WTC11 (cell line): Measurements from ENCODE around the gene NCAPD2. TPM values are rescaled to one million over a fixed set of nuclear protein-coding genes. Genes with fewer than 3 reads are reported as not detected.

Source experiments
- ATAC-seq: fragments of 200-7000 bp; cut with Tn5 transposase; 2 replicates; pipeline ENCODE4 v1.10.0; 2021; ENCODE audit warnings: mild to moderate bottlenecking, moderate library complexity
- CTCF ChIA-PET: fragments of 300-600 bp; sonication (Branson Sonifier 250); formaldehyde crosslinking; loops from one replicate; lab custom pipeline; 2021; ENCODE audit warnings: antibody characterized with exemption; lab: Charles Lee
- POLR2A ChIA-PET: fragments of 350-600 bp; sonication (Branson Sonifier 250); formaldehyde crosslinking; loops from one replicate; lab custom pipeline; 2021; ENCODE audit warnings: antibody characterized with exemption; lab: Charles Lee
- DNase-seq: peaks from one replicate; pipeline ENCODE4 v3.0.0; 2021; ENCODE audit warnings: low spot score
- H3K27ac Mint-ChIP-seq: 2 replicates; pipeline ENCODE4 v1.8.0; 2021; ENCODE audit warnings: mixed read lengths
- H3K27me3 Mint-ChIP-seq: 2 replicates; pipeline ENCODE4 v1.8.0; 2021; ENCODE audit warnings: low read depth, mild to moderate bottlenecking, moderate library complexity, mixed read lengths
- H3K36me3 Mint-ChIP-seq: 2 replicates; pipeline ENCODE4 v1.8.0; 2021; ENCODE audit warnings: mixed read lengths
- H3K4me1 Mint-ChIP-seq: 2 replicates; pipeline ENCODE4 v1.8.0; 2022; ENCODE audit warnings: mixed read lengths
- H3K4me3 Mint-ChIP-seq: 2 replicates; pipeline ENCODE4 v1.8.0; 2021; ENCODE audit warnings: mild to moderate bottlenecking, moderate library complexity, mixed read lengths
- H3K9me3 Mint-ChIP-seq: 2 replicates; pipeline ENCODE4 v1.8.0; 2021; ENCODE audit warnings: mixed read lengths
- ARID4B ChIP-seq: sonication (generic); formaldehyde crosslinking; IDR thresholded peaks from 2 replicates; pipeline ENCODE4 v1.8.0; 2023; ENCODE audit warnings: missing genetic modification reagents, mild to moderate bottlenecking, borderline replicate concordance
- EMX1 ChIP-seq: fragments of 250-450 bp; sonication (Bioruptor Pico); IDR thresholded peaks from 2 replicates; pipeline ENCODE4 v1.8.0; 2021; ENCODE audit warnings: mild to moderate bottlenecking
- ERG ChIP-seq: fragments of 250-450 bp; sonication (Bioruptor Pico); IDR thresholded peaks from 2 replicates; pipeline ENCODE4 v1.8.0; 2021; ENCODE audit warnings: mild to moderate bottlenecking
- ESRRA ChIP-seq: sonication (generic); formaldehyde crosslinking; IDR thresholded peaks from 2 replicates; pipeline ENCODE4 v1.8.1; 2022; ENCODE audit warnings: mild to moderate bottlenecking, missing genetic modification reagents, borderline replicate concordance
- FOXP1 ChIP-seq: sonication (generic); formaldehyde crosslinking; IDR thresholded peaks from 2 replicates; pipeline ENCODE4 v1.8.0; 2022; ENCODE audit warnings: missing genetic modification reagents, mild to moderate bottlenecking, moderate library complexity, borderline replicate concordance
- HMGA2 ChIP-seq: fragments of 250-450 bp; sonication (Bioruptor Pico); IDR thresholded peaks from 2 replicates; pipeline ENCODE4 v1.4.0; 2021; ENCODE audit warnings: mild to moderate bottlenecking, moderate library complexity
- JUN ChIP-seq: sonication (generic); formaldehyde crosslinking; IDR thresholded peaks from 2 replicates; pipeline ENCODE4 v1.8.0; 2023; ENCODE audit warnings: mild to moderate bottlenecking, missing genetic modification reagents
- NFATC4 ChIP-seq: fragments of 250-450 bp; sonication (Bioruptor Pico); IDR thresholded peaks from 2 replicates; pipeline ENCODE4 v1.9.0; 2021; ENCODE audit warnings: mild to moderate bottlenecking
- PRDM15 ChIP-seq: sonication (generic); formaldehyde crosslinking; IDR thresholded peaks from 2 replicates; pipeline ENCODE4 v1.8.0; 2022; ENCODE audit warnings: missing genetic modification reagents
- TCF7 ChIP-seq: sonication (generic); formaldehyde crosslinking; IDR thresholded peaks from 2 replicates; pipeline ENCODE4 v1.8.0; 2022; ENCODE audit warnings: mild to moderate bottlenecking, low read depth, missing genetic modification reagents, moderate library complexity
- TEAD4 ChIP-seq: sonication (generic); formaldehyde crosslinking; IDR thresholded peaks from 2 replicates; pipeline ENCODE4 v1.8.0; 2022; ENCODE audit warnings: mild to moderate bottlenecking, missing genetic modification reagents
- ZNF138 ChIP-seq: sonication (generic); formaldehyde crosslinking; conservative IDR thresholded peaks from 2 replicates; pipeline ENCODE4 v1.8.1; 2022; ENCODE audit warnings: mild to moderate bottlenecking, moderate library complexity, missing genetic modification reagents
- ZNF425 ChIP-seq: fragments of 250-450 bp; sonication (Bioruptor Pico); conservative IDR thresholded peaks from 2 replicates; pipeline ENCODE4 v1.9.0; 2021; ENCODE audit warnings: mild to moderate bottlenecking
- total RNA-seq: library from RNA; stranded (reverse); gene quantifications from 3 replicates; pipeline ENCODE4 v1.2.3, GENCODE V29; 2021
- TF ChIP-seq, protein P1 (sequence below): sonication (generic); formaldehyde crosslinking; IDR thresholded peaks from 2 replicates; pipeline ENCODE4 v1.8.1; 2022; ENCODE audit warnings: low read depth, mild to moderate bottlenecking, moderate library complexity, missing genetic modification reagents, borderline replicate concordance
- TF ChIP-seq, protein P2 (sequence below): sonication (generic); formaldehyde crosslinking; IDR thresholded peaks from 2 replicates; pipeline ENCODE4 v1.8.1; 2022; ENCODE audit warnings: mild to moderate bottlenecking, missing genetic modification reagents, moderate library complexity, borderline replicate concordance
- TF ChIP-seq, protein P3 (sequence below): sonication (generic); formaldehyde crosslinking; IDR thresholded peaks from 2 replicates; pipeline ENCODE4 v1.8.1; 2023; ENCODE audit warnings: mild to moderate bottlenecking, missing genetic modification reagents, borderline replicate concordance

Gene NCAPD2
- total RNA-seq, 1 experiment from 2014 or later: 141 TPM

DNA sequence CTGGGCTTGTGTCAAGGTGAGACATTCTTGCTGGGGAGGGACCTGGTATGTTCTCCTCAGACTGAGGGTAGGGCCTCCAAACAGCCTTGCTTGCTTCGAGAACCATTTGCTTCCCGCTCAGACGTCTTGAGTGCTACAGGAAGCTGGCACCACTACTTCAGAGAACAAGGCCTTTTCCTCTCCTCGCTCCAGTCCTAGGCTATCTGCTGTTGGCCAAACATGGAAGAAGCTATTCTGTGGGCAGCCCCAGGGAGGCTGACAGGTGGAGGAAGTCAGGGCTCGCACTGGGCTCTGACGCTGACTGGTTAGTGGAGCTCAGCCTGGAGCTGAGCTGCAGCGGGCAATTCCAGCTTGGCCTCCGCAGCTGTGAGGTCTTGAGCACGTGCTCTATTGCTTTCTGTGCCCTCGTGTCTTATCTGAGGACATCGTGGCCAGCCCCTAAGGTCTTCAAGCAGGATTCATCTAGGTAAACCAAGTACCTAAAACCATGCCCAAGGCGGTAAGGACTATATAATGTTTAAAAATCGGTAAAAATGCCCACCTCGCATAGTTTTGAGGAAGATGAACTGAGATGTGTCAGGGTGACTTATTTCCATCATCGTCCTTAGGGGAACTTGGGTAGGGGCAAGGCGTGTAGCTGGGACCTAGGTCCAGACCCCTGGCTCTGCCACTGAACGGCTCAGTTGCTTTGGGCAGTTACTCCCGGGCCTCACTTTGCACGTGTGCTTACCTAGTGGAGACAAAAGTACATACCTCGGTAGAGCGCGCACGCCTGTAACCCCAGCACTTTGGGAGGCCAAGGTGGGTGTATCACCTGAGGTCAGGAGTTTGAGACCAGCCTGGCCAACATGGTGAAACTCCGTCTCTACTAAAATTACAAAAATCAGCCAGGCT lies 44.8 kb downstream of the NCAPD2 start:
- ATAC-seq (peak; percentile 3), DNase-seq (no peak)
- H3K27ac Mint-ChIP-seq: peak overlapping the region; percentile 90
- POLR2A ChIA-PET: interaction anchor here (0.7 to 1.4 kb wide), 5 partner anchors 15 to 387 kb away, joined by 3 to 4 read pairs (median 3); partner anchors contain the start of genes VAMP1 and ZNF384
- no peaks in the 10 kb centered on the region for H3K9me3 Mint-ChIP-seq
- CTCF ChIA-PET: interaction anchor here (0.6 to 7.1 kb wide), 28 partner anchors 15 to 334 kb away, joined by 3 to 195 read pairs (median 5); partner anchors contain the start of genes CDCA3, IFFO1, NOP2 and SPSB2
- H3K27me3 Mint-ChIP-seq: no peaks in the 10 kb centered on the region
- peaks cover 44% of the 10 kb centered on the region for H3K4me1 Mint-ChIP-seq
- H3K36me3 Mint-ChIP-seq: peaks cover 50% of the 10 kb centered on the region
- no peak overlapping the region for H3K4me3 Mint-ChIP-seq
- TF ChIP-seq NFATC4 (CRISPR knock-in tag) (peak; percentile 78), EMX1 (peak; percentile 94), JUN (no peak), FOXP1 (CRISPR knock-in tag) (peak; percentile 37; the same call in 1 of the 2 replicates), HMGA2 (CRISPR knock-in tag) (no peak), ZNF138 (CRISPR knock-in tag) (0 out of 2 replicates have a peak, but pooled peaks have one; percentile 31), TCF7 (no peak), ZNF425 (CRISPR knock-in tag) (peak; percentile 71), ARID4B (CRISPR knock-in tag) (no peak), ESRRA (0 out of 2 replicates have a peak, but pooled peaks have one; percentile 56), ERG (CRISPR knock-in tag) (peak; percentile 88), TEAD4 (no peak), PRDM15 (CRISPR knock-in tag) (no peak)
- TF ChIP-seq, protein P1, sequence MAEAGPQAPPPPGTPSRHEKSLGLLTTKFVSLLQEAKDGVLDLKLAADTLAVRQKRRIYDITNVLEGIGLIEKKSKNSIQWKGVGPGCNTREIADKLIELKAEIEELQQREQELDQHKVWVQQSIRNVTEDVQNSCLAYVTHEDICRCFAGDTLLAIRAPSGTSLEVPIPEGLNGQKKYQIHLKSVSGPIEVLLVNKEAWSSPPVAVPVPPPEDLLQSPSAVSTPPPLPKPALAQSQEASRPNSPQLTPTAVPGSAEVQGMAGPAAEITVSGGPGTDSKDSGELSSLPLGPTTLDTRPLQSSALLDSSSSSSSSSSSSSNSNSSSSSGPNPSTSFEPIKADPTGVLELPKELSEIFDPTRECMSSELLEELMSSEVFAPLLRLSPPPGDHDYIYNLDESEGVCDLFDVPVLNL (CRISPR knock-in tag): 0 out of 2 replicates have a peak, but pooled peaks have one; percentile 23
- TF ChIP-seq, protein P2, sequence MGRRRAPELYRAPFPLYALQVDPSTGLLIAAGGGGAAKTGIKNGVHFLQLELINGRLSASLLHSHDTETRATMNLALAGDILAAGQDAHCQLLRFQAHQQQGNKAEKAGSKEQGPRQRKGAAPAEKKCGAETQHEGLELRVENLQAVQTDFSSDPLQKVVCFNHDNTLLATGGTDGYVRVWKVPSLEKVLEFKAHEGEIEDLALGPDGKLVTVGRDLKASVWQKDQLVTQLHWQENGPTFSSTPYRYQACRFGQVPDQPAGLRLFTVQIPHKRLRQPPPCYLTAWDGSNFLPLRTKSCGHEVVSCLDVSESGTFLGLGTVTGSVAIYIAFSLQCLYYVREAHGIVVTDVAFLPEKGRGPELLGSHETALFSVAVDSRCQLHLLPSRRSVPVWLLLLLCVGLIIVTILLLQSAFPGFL (CRISPR knock-in tag): peak; percentile 24; the same call in 1 of the 2 replicates
- TF ChIP-seq, protein P3, sequence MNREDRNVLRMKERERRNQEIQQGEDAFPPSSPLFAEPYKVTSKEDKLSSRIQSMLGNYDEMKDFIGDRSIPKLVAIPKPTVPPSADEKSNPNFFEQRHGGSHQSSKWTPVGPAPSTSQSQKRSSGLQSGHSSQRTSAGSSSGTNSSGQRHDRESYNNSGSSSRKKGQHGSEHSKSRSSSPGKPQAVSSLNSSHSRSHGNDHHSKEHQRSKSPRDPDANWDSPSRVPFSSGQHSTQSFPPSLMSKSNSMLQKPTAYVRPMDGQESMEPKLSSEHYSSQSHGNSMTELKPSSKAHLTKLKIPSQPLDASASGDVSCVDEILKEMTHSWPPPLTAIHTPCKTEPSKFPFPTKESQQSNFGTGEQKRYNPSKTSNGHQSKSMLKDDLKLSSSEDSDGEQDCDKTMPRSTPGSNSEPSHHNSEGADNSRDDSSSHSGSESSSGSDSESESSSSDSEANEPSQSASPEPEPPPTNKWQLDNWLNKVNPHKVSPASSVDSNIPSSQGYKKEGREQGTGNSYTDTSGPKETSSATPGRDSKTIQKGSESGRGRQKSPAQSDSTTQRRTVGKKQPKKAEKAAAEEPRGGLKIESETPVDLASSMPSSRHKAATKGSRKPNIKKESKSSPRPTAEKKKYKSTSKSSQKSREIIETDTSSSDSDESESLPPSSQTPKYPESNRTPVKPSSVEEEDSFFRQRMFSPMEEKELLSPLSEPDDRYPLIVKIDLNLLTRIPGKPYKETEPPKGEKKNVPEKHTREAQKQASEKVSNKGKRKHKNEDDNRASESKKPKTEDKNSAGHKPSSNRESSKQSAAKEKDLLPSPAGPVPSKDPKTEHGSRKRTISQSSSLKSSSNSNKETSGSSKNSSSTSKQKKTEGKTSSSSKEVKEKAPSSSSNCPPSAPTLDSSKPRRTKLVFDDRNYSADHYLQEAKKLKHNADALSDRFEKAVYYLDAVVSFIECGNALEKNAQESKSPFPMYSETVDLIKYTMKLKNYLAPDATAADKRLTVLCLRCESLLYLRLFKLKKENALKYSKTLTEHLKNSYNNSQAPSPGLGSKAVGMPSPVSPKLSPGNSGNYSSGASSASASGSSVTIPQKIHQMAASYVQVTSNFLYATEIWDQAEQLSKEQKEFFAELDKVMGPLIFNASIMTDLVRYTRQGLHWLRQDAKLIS (CRISPR knock-in tag): no peak
